Stimulated activated naive CD4-positive, alpha-beta T cell treated with Interleukin-2 at 50 U/mL for 16 hours (primary cell): Measurements from ENCODE around the gene NUP210.
A peak's percentile ranks its signal among the peaks of the same experiment; 100 is the strongest.
"Not testable (repeated sequence)": the region's sequence is repeated elsewhere in the genome, so short reads cannot be mapped to it uniquely, and the experiment has no call there.

Experiments used
- DNase-seq: peaks from one replicate; lab custom pipeline; 2025; lab: John Stamatoyannopoulos, UW

The NUP210 gene

GRCh38 chr3:13420045-13420830, at the start of gene NUP210:
Gene NUP210, minus strand, starts transcription at chr3:13420322. Its CDS starts 96 bp downstream, at chr3:13420226.
- peak; percentile 50 for DNase-seq

DNA sequence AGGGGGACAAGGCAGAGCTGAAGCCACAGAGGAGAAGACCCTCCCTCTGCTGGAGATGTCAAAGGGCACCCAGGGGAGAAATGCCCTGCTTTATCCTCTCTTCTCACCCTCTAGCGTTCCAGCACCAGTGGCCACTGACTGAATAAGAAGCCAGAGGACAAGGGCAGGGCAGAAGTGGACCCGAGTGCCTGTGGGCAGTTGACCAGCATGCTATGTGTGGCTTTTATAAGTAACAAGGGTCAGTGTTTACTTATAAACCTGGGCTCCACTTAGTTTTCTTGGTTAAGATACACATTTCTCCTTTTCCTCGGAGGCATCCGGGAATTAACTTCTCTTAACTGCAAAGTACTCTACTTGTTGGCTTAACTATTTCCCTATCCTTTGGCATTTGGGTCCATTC, 46.7 kb upstream of the NUP210 start:
- no peak for DNase-seq

DNA sequence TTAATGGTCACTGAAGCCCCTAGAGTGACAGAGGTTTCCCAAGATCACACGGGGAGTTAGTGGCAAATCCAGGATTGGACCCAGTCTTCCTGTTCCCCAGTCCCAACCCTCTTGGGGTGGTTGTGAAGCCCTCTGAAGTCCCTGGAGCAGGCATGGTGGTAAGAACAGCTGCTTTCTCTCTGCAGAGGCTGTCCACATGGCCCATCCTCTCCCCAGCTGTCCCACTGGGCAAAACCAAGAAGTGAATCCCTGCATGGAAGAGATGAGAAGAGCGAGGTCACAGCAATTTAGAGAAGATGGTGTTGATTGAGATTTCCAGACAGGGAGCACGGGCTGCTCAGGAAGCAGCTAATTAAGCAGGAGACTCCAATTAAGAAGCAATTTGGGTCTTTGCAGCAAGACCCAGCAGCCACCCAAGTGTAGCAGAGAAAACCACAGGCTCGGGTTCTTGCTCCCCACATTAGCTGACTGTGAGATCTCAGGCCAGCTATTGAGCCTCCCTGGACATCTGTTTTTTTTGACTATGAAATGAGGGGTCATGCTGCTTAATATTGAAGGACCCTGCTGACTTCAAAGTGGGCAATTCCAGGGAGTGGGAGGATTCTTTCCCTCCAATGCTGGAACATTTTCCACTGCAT, 45.2 kb upstream of the NUP210 start:
- no peak for DNase-seq

GRCh38 chr3:13463618-13464400, 43.7 kb upstream of the NUP210 start:
- DNase-seq = no peak

DNA sequence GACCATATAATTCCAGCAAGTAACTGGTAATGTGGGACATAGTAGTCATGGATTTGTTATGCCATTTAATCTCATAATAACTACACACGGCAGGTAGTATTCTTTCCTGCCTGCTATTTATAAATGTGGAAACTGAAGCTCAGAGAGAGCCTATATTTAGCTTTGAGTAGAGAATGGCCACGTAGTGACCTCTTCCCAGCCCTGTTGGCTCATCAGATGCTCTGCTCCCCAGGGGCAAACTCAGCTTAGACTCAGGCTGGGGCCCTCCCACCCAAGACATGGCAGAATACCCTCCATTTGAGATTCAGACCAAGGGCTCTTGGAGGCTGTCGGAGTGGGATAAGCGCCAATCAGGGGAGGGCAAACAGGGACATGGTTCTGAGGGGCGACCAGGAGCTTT, 42.7 kb upstream of the NUP210 start:
- DNase-seq = no peak

GRCh38 chr3:13462125-13462629, 42.1 kb upstream of the NUP210 start:
- DNase-seq = no peak

- DNase-seq = peak; percentile 63
These were observed 41.3 kb upstream of the NUP210 start for GRCh38 chr3:13461169-13462124.

- DNase-seq = no peak
These were observed 40.2 kb upstream of the NUP210 start for GRCh38 chr3:13460341-13460736.

- DNase-seq = no peak
These were observed 39.7 kb upstream of the NUP210 start for GRCh38 chr3:13459605-13460340.

GRCh38 chr3:13457593-13457992, 37.5 kb upstream of the NUP210 start:
- no peak for DNase-seq

GRCh38 chr3:13455644-13456043, 35.5 kb upstream of the NUP210 start:
- no peak for DNase-seq

- peak; percentile 26 for DNase-seq
These were observed 32.6 kb upstream of the NUP210 start for GRCh38 chr3:13452490-13453335.

GRCh38 chr3:13451301-13451673, 31.2 kb upstream of the NUP210 start:
- DNase-seq = peak; percentile 48

DNA sequence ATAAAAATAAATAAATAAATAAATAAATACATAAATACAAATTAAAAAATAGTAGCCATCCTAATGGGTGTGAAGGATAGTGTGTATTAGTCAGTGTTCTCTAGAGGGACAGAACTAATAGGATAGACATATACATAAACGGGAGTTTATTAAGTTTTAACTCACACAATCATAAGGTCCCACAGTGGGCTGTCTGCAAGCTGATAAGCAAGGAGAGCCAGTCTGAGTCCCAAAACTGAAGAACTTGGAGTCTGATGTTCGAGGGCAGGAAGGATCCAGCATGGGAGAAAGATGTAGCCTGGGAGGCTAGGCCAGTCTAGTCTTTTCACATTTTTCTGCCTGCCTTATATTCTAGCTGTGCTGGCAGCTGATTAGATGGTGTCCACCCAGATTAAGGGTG, 22.8 kb upstream of the NUP210 start:
- not testable (repeated sequence) for DNase-seq

- DNase-seq = no peak
These were observed 20.2 kb upstream of the NUP210 start for GRCh38 chr3:13440204-13440817.

GRCh38 chr3:13436213-13436612, 16.1 kb upstream of the NUP210 start:
- not testable (repeated sequence) for DNase-seq

- DNase-seq = no peak
These were observed 13.8 kb upstream of the NUP210 start for GRCh38 chr3:13433912-13434311.

DNA sequence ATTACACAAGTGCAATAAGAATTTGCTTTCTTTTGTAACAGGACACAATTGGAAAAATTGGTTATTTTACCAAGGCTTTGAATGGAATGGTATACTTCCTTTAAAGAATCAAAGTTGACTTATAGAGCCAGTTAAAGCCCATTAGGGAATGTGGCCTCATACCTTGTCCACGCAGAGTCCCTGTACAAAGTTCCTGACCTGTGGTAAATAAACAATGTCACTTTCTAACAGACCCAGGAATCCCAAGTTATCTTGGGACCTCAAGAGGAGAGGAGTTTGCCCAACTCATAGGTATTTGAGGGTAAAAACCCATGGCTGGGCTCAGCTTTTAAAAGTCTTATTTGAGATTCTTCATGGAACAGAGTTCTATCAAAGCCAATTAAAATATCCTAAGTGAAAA, 12.0 kb upstream of the NUP210 start:
- DNase-seq = no peak

DNA sequence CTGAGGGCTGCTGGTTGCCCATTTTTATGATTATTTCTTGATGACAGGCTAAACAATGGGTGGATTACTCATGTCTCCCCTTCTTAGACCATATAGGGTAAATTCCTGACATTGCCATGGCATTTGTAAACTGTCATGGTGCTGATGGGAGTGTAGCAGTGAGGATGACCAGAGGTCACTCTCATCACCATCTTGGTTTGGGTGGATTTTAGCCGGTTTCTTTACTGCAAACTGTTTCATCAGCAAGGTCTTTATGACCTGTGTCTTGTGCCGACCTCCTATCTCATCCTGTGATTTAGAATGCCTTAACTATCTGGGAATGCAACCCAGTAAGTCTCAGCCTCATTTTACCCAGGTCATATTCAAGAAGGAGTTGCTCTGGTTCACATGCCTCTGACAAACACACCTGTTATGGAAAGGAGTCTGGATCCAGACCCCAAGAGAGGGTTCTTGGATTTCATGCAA, 10.3 kb upstream of the NUP210 start:
- DNase-seq = not testable (repeated sequence)
